ENCODE measurements around the gene ACER3.
"Not testable (repeated sequence)": the region's sequence is repeated elsewhere in the genome, so short reads cannot be mapped to it uniquely, and the experiment has no call there.

ACER3 gene

GRCh38 chr11:77003963-77004362 lies 143.2 kb downstream of the ACER3 start:
- Histone ChIP-seq H3K4me3 (ENCODE audit: low read length) (no peak overlapping the region), H2AK5ac (ENCODE audit: low read length) (no peak overlapping the region), H3K27me3 (ENCODE audit: insufficient read depth, low read length, poor library complexity) (no peaks in the 10 kb centered on the region), H3K36me3 (ENCODE audit: control insufficient read depth, insufficient read depth, low read length) (no peaks in the 10 kb centered on the region), H2BK120ac (ENCODE audit: low read depth, low read length) (no peak overlapping the region), H3K27ac (ENCODE audit: low read depth, low read length) (no peak overlapping the region), H3K23ac (ENCODE audit: low read length) (no peak overlapping the region), H4K5ac (ENCODE audit: low read length) (no peak overlapping the region), H3K4me2 (ENCODE audit: low read length) (no peak overlapping the region), H3K18ac (ENCODE audit: low read length) (no peak overlapping the region), H3K4ac (ENCODE audit: low read depth, low read length) (no peak overlapping the region), H4K8ac (ENCODE audit: low read depth, low read length) (no peak overlapping the region), H3K4me1 (ENCODE audit: control insufficient read depth, low read depth, low read length) (no peaks in the 10 kb centered on the region), H2BK5ac (ENCODE audit: low read length) (no peak overlapping the region), H3K9ac (ENCODE audit: low read length) (no peak overlapping the region), H3K56ac (ENCODE audit: low read length) (no peak overlapping the region), H3K79me1 (ENCODE audit: low read length) (no peaks in the 10 kb centered on the region), H3K79me2 (ENCODE audit: control insufficient read depth, insufficient read depth, low read length) (no peaks in the 10 kb centered on the region), H2BK15ac (replicated peaks; ENCODE audit: low read depth) (no peak overlapping the region)
- no peak for DNase-seq
- no CpG with 5 or more reads among the region's 2 CpGs for WGBS (ENCODE audit: extremely low coverage, insufficient coverage, low lambda C conversion rate)

GRCh38 chr11:77009533-77010160 lies 148.9 kb downstream of the ACER3 start:
- Histone ChIP-seq H3K4me3 (ENCODE audit: low read length) (no peak overlapping the region), H3K79me1 (ENCODE audit: low read length) (no peaks in the 10 kb centered on the region), H3K4me1 (ENCODE audit: control insufficient read depth, low read depth, low read length) (no peaks in the 10 kb centered on the region), H3K27ac (ENCODE audit: low read depth, low read length) (no peak overlapping the region), H4K8ac (ENCODE audit: low read depth, low read length) (no peak overlapping the region), H2BK120ac (ENCODE audit: low read depth, low read length) (no peak overlapping the region), H3K36me3 (ENCODE audit: control insufficient read depth, insufficient read depth, low read length) (no peaks in the 10 kb centered on the region), H3K9ac (ENCODE audit: low read length) (no peak overlapping the region), H3K18ac (ENCODE audit: low read length) (no peak overlapping the region), H3K56ac (ENCODE audit: low read length) (no peak overlapping the region), H2AK5ac (ENCODE audit: low read length) (no peak overlapping the region), H3K4ac (ENCODE audit: low read depth, low read length) (no peak overlapping the region), H2BK15ac (replicated peaks; ENCODE audit: low read depth) (no peak overlapping the region), H3K27me3 (ENCODE audit: insufficient read depth, low read length, poor library complexity) (no peaks in the 10 kb centered on the region), H3K23ac (ENCODE audit: low read length) (no peak overlapping the region), H3K79me2 (ENCODE audit: control insufficient read depth, insufficient read depth, low read length) (no peaks in the 10 kb centered on the region), H4K5ac (ENCODE audit: low read length) (no peak overlapping the region), H2BK5ac (ENCODE audit: low read length) (no peak overlapping the region), H3K4me2 (ENCODE audit: low read length) (no peak overlapping the region)
- DNase-seq: no peak

DNA sequence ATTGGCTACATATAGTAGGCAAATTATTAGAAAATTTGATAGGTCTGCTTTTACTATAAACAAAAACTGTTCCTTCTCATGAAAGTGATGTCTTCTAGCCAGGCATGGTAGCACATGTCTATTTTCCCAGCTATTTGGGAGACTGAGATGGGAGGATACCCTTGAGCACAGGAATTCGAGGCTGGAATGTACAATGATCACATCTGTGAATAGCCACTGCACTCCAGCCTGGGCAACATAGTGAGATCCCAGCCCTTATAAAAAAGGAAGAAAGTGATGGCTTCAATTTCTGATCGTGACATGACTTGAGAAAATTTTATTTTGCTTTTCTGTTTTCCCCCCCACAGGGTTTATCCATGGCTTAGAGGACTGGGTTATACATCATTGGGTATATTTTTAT lies 154.0 kb downstream of the ACER3 start:
- H3K79me1 ChIP-seq (ENCODE audit: low read length): no peaks in the 10 kb centered on the region
- H3K23ac ChIP-seq (ENCODE audit: low read length): no peak overlapping the region
- H3K9ac ChIP-seq (ENCODE audit: low read length): no peak overlapping the region
- no peaks in the 10 kb centered on the region for H3K4me1 ChIP-seq (ENCODE audit: control insufficient read depth, low read depth, low read length)
- no peak overlapping the region for H2BK5ac ChIP-seq (ENCODE audit: low read length)
- no peak overlapping the region for H4K5ac ChIP-seq (ENCODE audit: low read length)
- no peak overlapping the region for H2AK5ac ChIP-seq (ENCODE audit: low read length)
- H3K27ac ChIP-seq (ENCODE audit: low read depth, low read length): no peak overlapping the region
- H3K4me2 ChIP-seq (ENCODE audit: low read length): no peak overlapping the region
- H4K8ac ChIP-seq (ENCODE audit: low read depth, low read length): no peak overlapping the region
- no peak overlapping the region for H3K56ac ChIP-seq (ENCODE audit: low read length)
- no peak overlapping the region for H2BK120ac ChIP-seq (ENCODE audit: low read depth, low read length)
- no peak for DNase-seq
- no peaks in the 10 kb centered on the region for H3K36me3 ChIP-seq (ENCODE audit: control insufficient read depth, insufficient read depth, low read length)
- H2BK15ac ChIP-seq (replicated peaks; ENCODE audit: low read depth): no peak overlapping the region
- H3K4ac ChIP-seq (ENCODE audit: low read depth, low read length): no peak overlapping the region
- H3K27me3 ChIP-seq (ENCODE audit: insufficient read depth, low read length, poor library complexity): no peaks in the 10 kb centered on the region
- no peak overlapping the region for H3K18ac ChIP-seq (ENCODE audit: low read length)
- no peak overlapping the region for H3K4me3 ChIP-seq (ENCODE audit: low read length)
- no peaks in the 10 kb centered on the region for H3K79me2 ChIP-seq (ENCODE audit: control insufficient read depth, insufficient read depth, low read length)
- WGBS (ENCODE audit: extremely low coverage, insufficient coverage, low lambda C conversion rate): no CpG with 5 or more reads among the region's 2 CpGs

- not testable (repeated sequence) for H3K56ac ChIP-seq (ENCODE audit: low read length); H2BK5ac ChIP-seq (ENCODE audit: low read length); H3K4me2 ChIP-seq (ENCODE audit: low read length); H3K18ac ChIP-seq (ENCODE audit: low read length); H3K4ac ChIP-seq (ENCODE audit: low read depth, low read length); H3K79me1 ChIP-seq (ENCODE audit: low read length); H3K79me2 ChIP-seq (ENCODE audit: control insufficient read depth, insufficient read depth, low read length); H2BK120ac ChIP-seq (ENCODE audit: low read depth, low read length); H2AK5ac ChIP-seq (ENCODE audit: low read length); H2BK15ac ChIP-seq (replicated peaks; ENCODE audit: low read depth); H4K5ac ChIP-seq (ENCODE audit: low read length); H3K36me3 ChIP-seq (ENCODE audit: control insufficient read depth, insufficient read depth, low read length); H3K4me3 ChIP-seq (ENCODE audit: low read length); H3K23ac ChIP-seq (ENCODE audit: low read length); H3K9ac ChIP-seq (ENCODE audit: low read length); H4K8ac ChIP-seq (ENCODE audit: low read depth, low read length); H3K27ac ChIP-seq (ENCODE audit: low read depth, low read length); DNase-seq; H3K4me1 ChIP-seq (ENCODE audit: control insufficient read depth, low read depth, low read length); H3K27me3 ChIP-seq (ENCODE audit: insufficient read depth, low read length, poor library complexity)
- WGBS (ENCODE audit: extremely low coverage, insufficient coverage, low lambda C conversion rate): no CpG with 5 or more reads among the region's 2 CpGs
Observed at GRCh38 chr11:77018396-77018924, 157.7 kb downstream of the ACER3 start.

- no peaks in the 10 kb centered on the region for H3K79me1 ChIP-seq (ENCODE audit: low read length)
- H3K79me2 ChIP-seq (ENCODE audit: control insufficient read depth, insufficient read depth, low read length): no peaks in the 10 kb centered on the region
- WGBS (ENCODE audit: extremely low coverage, insufficient coverage, low lambda C conversion rate): no CpG with 5 or more reads among the region's 2 CpGs
- H3K9ac ChIP-seq (ENCODE audit: low read length): no peak overlapping the region
- no peak overlapping the region for H2BK15ac ChIP-seq (replicated peaks; ENCODE audit: low read depth)
- H2AK5ac ChIP-seq (ENCODE audit: low read length): no peak overlapping the region
- H2BK5ac ChIP-seq (ENCODE audit: low read length): no peak overlapping the region
- no peak overlapping the region for H3K4me2 ChIP-seq (ENCODE audit: low read length)
- H4K5ac ChIP-seq (ENCODE audit: low read length): no peak overlapping the region
- H3K4me1 ChIP-seq (ENCODE audit: control insufficient read depth, low read depth, low read length): no peaks in the 10 kb centered on the region
- H4K8ac ChIP-seq (ENCODE audit: low read depth, low read length): no peak overlapping the region
- H3K23ac ChIP-seq (ENCODE audit: low read length): no peak overlapping the region
- H3K18ac ChIP-seq (ENCODE audit: low read length): no peak overlapping the region
- DNase-seq: no peak
- no peaks in the 10 kb centered on the region for H3K36me3 ChIP-seq (ENCODE audit: control insufficient read depth, insufficient read depth, low read length)
- H3K27ac ChIP-seq (ENCODE audit: low read depth, low read length): no peak overlapping the region
- no peak overlapping the region for H3K56ac ChIP-seq (ENCODE audit: low read length)
- no peak overlapping the region for H3K4me3 ChIP-seq (ENCODE audit: low read length)
- H3K4ac ChIP-seq (ENCODE audit: low read depth, low read length): no peak overlapping the region
- no peaks in the 10 kb centered on the region for H3K27me3 ChIP-seq (ENCODE audit: insufficient read depth, low read length, poor library complexity)
- H2BK120ac ChIP-seq (ENCODE audit: low read depth, low read length): no peak overlapping the region
Observed at GRCh38 chr11:77019976-77020595, 159.4 kb downstream of the ACER3 start.

DNA sequence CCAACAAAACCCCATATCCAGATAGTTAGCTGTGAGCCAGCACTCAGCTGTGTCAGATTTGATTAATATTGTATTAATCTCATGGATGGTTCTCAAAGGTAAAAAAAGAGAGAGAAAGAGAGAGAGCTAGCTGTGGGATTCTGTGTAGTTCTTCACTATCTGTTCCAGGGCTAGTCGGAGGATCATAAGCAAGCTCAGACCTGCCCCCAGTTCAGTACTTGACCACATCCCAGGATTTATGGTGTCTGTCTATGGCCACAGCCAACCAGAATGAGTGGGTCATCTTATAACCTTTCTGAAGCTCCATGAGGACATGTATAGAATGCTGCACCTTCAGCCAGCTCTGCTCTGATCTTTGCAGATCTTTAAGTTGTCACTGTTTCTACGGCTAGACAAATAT lies 160.0 kb downstream of the ACER3 start:
- Histone ChIP-seq H3K18ac (ENCODE audit: low read length) (no peak overlapping the region), H3K36me3 (ENCODE audit: control insufficient read depth, insufficient read depth, low read length) (no peaks in the 10 kb centered on the region), H3K27ac (ENCODE audit: low read depth, low read length) (no peak overlapping the region), H2BK15ac (replicated peaks; ENCODE audit: low read depth) (no peak overlapping the region), H3K4me1 (ENCODE audit: control insufficient read depth, low read depth, low read length) (no peaks in the 10 kb centered on the region), H3K4ac (ENCODE audit: low read depth, low read length) (no peak overlapping the region), H3K79me2 (ENCODE audit: control insufficient read depth, insufficient read depth, low read length) (no peaks in the 10 kb centered on the region), H2AK5ac (ENCODE audit: low read length) (no peak overlapping the region), H2BK5ac (ENCODE audit: low read length) (no peak overlapping the region), H3K27me3 (ENCODE audit: insufficient read depth, low read length, poor library complexity) (no peaks in the 10 kb centered on the region), H4K8ac (ENCODE audit: low read depth, low read length) (no peak overlapping the region), H4K5ac (ENCODE audit: low read length) (no peak overlapping the region), H3K56ac (ENCODE audit: low read length) (no peak overlapping the region), H3K4me3 (ENCODE audit: low read length) (no peak overlapping the region), H3K23ac (ENCODE audit: low read length) (no peak overlapping the region), H3K9ac (ENCODE audit: low read length) (no peak overlapping the region), H3K4me2 (ENCODE audit: low read length) (no peak overlapping the region), H2BK120ac (ENCODE audit: low read depth, low read length) (no peak overlapping the region), H3K79me1 (ENCODE audit: low read length) (no peaks in the 10 kb centered on the region)
- WGBS (ENCODE audit: extremely low coverage, insufficient coverage, low lambda C conversion rate): no CpG with 5 or more reads among the region's 2 CpGs
- no peak for DNase-seq
